Nephron progenitor cell (in vitro differentiated cells): ENCODE data around the gene HORMAD2.

Experiments
- DNase-seq: peaks from one replicate; pipeline ENCODE4 v3.0.0; 2021
- H3K27ac Mint-ChIP-seq: 2 replicates; pipeline ENCODE4 v1.8.0; 2021; ENCODE audit warnings: mild to moderate bottlenecking, moderate library complexity, mixed read lengths
- H3K27me3 Mint-ChIP-seq: 2 replicates; pipeline ENCODE4 v1.8.0; 2021; ENCODE audit warnings: mild to moderate bottlenecking, low read depth, mixed read lengths; ENCODE audit not compliant: poor library complexity
- H3K36me3 Mint-ChIP-seq: 2 replicates; pipeline ENCODE4 v1.8.0; 2021; ENCODE audit warnings: low read depth, mixed read lengths
- H3K4me1 Mint-ChIP-seq: 2 replicates; pipeline ENCODE4 v1.8.0; 2021; ENCODE audit warnings: mixed read lengths
- H3K4me3 Mint-ChIP-seq: 2 replicates; pipeline ENCODE4 v1.8.0; 2021; ENCODE audit warnings: mild to moderate bottlenecking, moderate library complexity, mixed read lengths
- H3K9me3 Mint-ChIP-seq: 2 replicates; pipeline ENCODE4 v1.8.0; 2021; ENCODE audit warnings: mild to moderate bottlenecking, moderate library complexity, mixed read lengths
- CTCF ChIP-seq: fragments of 200-600 bp; sonication (generic); IDR thresholded peaks from 2 replicates; pipeline ENCODE4 v1.5.0; 2021; ENCODE audit warnings: antibody characterized with exemption

The HORMAD2 gene

GRCh38 chr22:30176431-30176830, 96.2 kb downstream of the HORMAD2 start:
- no peak for TF ChIP-seq CTCF
- H3K4me3 Mint-ChIP-seq = no peak overlapping the region
- DNase-seq = no peak
- H3K9me3 Mint-ChIP-seq = no peaks in the 10 kb centered on the region
- peaks cover 14% of the 10 kb centered on the region for H3K4me1 Mint-ChIP-seq
- peaks cover 29% of the 10 kb centered on the region for H3K27me3 Mint-ChIP-seq
- no peak overlapping the region for H3K27ac Mint-ChIP-seq
- no peaks in the 10 kb centered on the region for H3K36me3 Mint-ChIP-seq

GRCh38 chr22:30178181-30179126, 98.2 kb downstream of the HORMAD2 start:
- no peak for DNase-seq
- peaks cover 29% of the 10 kb centered on the region for H3K4me1 Mint-ChIP-seq
- no peaks in the 10 kb centered on the region for H3K36me3 Mint-ChIP-seq
- H3K27me3 Mint-ChIP-seq = peaks cover 33% of the 10 kb centered on the region
- no peaks in the 10 kb centered on the region for H3K9me3 Mint-ChIP-seq
- H3K27ac Mint-ChIP-seq = no peak overlapping the region
- H3K4me3 Mint-ChIP-seq = no peak overlapping the region
- no peak for TF ChIP-seq CTCF

GRCh38 chr22:30180616-30181015, 100.4 kb downstream of the HORMAD2 start:
- TF ChIP-seq CTCF = no peak
- Mint-ChIP-seq H3K36me3 (no peaks in the 10 kb centered on the region), H3K9me3 (no peaks in the 10 kb centered on the region), H3K27me3 (peaks cover 34% of the 10 kb centered on the region), H3K4me3 (no peak overlapping the region), H3K27ac (no peak overlapping the region), H3K4me1 (peaks cover 31% of the 10 kb centered on the region)
- DNase-seq = no peak

GRCh38 chr22:30181459-30182349, 101.4 kb downstream of the HORMAD2 start:
- Mint-ChIP-seq H3K4me1 (peaks cover 34% of the 10 kb centered on the region), H3K4me3 (no peak overlapping the region), H3K27ac (no peak overlapping the region), H3K9me3 (no peaks in the 10 kb centered on the region), H3K36me3 (no peaks in the 10 kb centered on the region), H3K27me3 (peaks cover 34% of the 10 kb centered on the region)
- no peak for TF ChIP-seq CTCF
- DNase-seq = no peak

GRCh38 chr22:30182350-30182745, 102.1 kb downstream of the HORMAD2 start:
- TF ChIP-seq CTCF = no peak
- no peaks in the 10 kb centered on the region for H3K9me3 Mint-ChIP-seq
- no peak overlapping the region for H3K27ac Mint-ChIP-seq
- H3K36me3 Mint-ChIP-seq = no peaks in the 10 kb centered on the region
- DNase-seq = no peak
- peaks cover 35% of the 10 kb centered on the region for H3K4me1 Mint-ChIP-seq
- H3K4me3 Mint-ChIP-seq = no peak overlapping the region
- H3K27me3 Mint-ChIP-seq = peaks cover 34% of the 10 kb centered on the region
